ENCODE measurements around the gene SP1.
A peak's percentile ranks its signal among the peaks of the same experiment; 100 is the strongest.

SP1 gene

GRCh38 chr12:53343969-53344368, 36.0 kb upstream of the SP1 start:
- no peaks in the 10 kb centered on the region for H3K36me3 ChIP-seq
- no peaks in the 10 kb centered on the region for H3K9me3 ChIP-seq
- no peak for TF ChIP-seq CTCF (IDR thresholded peaks at IDR 0.05)
- DNase-seq, result no peak
- no peak overlapping the region for H3K27ac ChIP-seq
- intact Hi-C loops (cut with DNase I; ENCODE audit: low total_unique reads), result loop anchor here (2.0 kb wide), 1 partner anchor 19 kb away; no protein-coding TSS in a partner anchor
- peaks cover 0 to 14% (median 12%) of the 10 kb centered on the region in 4 donors for H3K4me1 ChIP-seq
- H3K27me3 ChIP-seq, result no peaks in the 10 kb centered on the region
- no peak overlapping the region for H3K4me3 ChIP-seq

- TF ChIP-seq CTCF (IDR thresholded peaks at IDR 0.05), result no peak
- H3K9me3 ChIP-seq, result no peaks in the 10 kb centered on the region
- no peak for DNase-seq
- H3K27me3 ChIP-seq, result no peaks in the 10 kb centered on the region
- intact Hi-C loops (cut with DNase I; ENCODE audit: low total_unique reads), result loop anchor here (2.0 kb wide), 1 partner anchor 20 kb away; no protein-coding TSS in a partner anchor
- H3K36me3 ChIP-seq, result no peaks in the 10 kb centered on the region
- H3K4me1 ChIP-seq, result peaks cover 0 to 14% (median 12%) of the 10 kb centered on the region in 4 donors
- peak overlapping the region; percentile 73 to 82 for H3K27ac ChIP-seq
- peak overlapping the region; percentile 60 to 65 for H3K4me3 ChIP-seq
Observed at GRCh38 chr12:53344487-53344823, 35.5 kb upstream of the SP1 start.

- intact Hi-C loops (cut with DNase I; ENCODE audit: low total_unique reads), result loop anchor here (2.0 kb wide), 1 partner anchor 20 kb away; no protein-coding TSS in a partner anchor
Observed at GRCh38 chr12:53344824-53345485, 35.0 kb upstream of the SP1 start.

GRCh38 chr12:53345486-53346188, 34.3 kb upstream of the SP1 start:
- Histone ChIP-seq H3K9me3 (no peaks in the 10 kb centered on the region), H3K27me3 (no peaks in the 10 kb centered on the region), H3K27ac (peak overlapping the region; percentile 73 to 82), H3K36me3 (no peaks in the 10 kb centered on the region), H3K4me1 (peaks cover 0 to 14% (median 12%) of the 10 kb centered on the region in 4 donors), H3K4me3 (peak overlapping the region; percentile 60 to 65)
- TF ChIP-seq CTCF (IDR thresholded peaks at IDR 0.05), result no peak
- no peak for DNase-seq
- intact Hi-C loops (cut with DNase I; ENCODE audit: low total_unique reads), result loop anchor here (2.0 kb wide), 1 partner anchor 21 kb away; no protein-coding TSS in a partner anchor

More at GRCh38 chr12:53344824-53345485, 35.0 kb upstream of the SP1 start:
- DNase-seq, result peak; percentile 74 to 84
- Histone ChIP-seq H3K9me3 (no peaks in the 10 kb centered on the region), H3K4me3 (peak overlapping the region; percentile 60 to 65), H3K36me3 (no peaks in the 10 kb centered on the region), H3K4me1 (peaks cover 0 to 14% (median 12%) of the 10 kb centered on the region in 4 donors), H3K27me3 (no peaks in the 10 kb centered on the region), H3K27ac (peak overlapping the region; percentile 73 to 82)
- TF ChIP-seq CTCF (IDR thresholded peaks at IDR 0.05), result peak; percentile 76 to 77

- Histone ChIP-seq H3K4me3 (no peak overlapping the region), H3K36me3 (no peaks in the 10 kb centered on the region), H3K27ac (no peak overlapping the region), H3K9me3 (no peaks in the 10 kb centered on the region), H3K4me1 (peaks cover 0 to 14% (median 12%) of the 10 kb centered on the region in 4 donors), H3K27me3 (no peaks in the 10 kb centered on the region)
- intact Hi-C loops (cut with DNase I; ENCODE audit: low total_unique reads), result no loop called here
- no peak for TF ChIP-seq CTCF (IDR thresholded peaks at IDR 0.05)
- no peak for DNase-seq
Observed at GRCh38 chr12:53346491-53346890, 33.5 kb upstream of the SP1 start.

Data from tibial artery (tissue), 4 donors.